Measurements from ENCODE around the gene ZBTB39. TPM values are rescaled to one million over a fixed set of nuclear protein-coding genes. Genes with fewer than 3 reads are reported as not detected.

The ZBTB39 gene
- total and polyA plus RNA-seq, 2 of the 13 experiments (the other 11 are each of a cell fraction or from before 2014, with no cell fraction given) = 6.5 to 6.9 TPM

DNA sequence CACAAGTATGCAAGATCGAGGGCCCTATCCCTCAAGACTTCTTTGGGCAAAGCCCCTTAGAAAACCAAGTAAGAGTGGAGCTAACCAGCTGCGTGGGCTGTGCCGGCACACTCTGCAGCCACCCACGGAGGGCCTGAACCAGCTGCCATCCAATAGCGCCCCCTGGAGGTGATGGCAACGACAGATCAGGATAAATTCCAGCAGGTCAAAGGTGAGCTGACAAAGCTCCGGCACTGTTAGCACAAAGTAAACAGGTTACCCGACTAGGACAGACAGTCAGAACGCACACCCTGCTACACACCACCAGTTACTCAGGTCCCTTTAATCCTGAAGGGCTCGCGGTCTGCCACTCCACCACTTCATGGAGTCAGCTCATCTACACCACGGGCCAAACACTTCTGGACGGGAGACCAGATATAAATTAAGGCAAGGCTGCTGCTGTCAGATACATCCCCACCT is 4.9 kb downstream of the ZBTB39 start (continued):
- TF ChIP-seq ETV5 (CRISPR knock-in tag; IDR thresholded peaks at IDR 0.05; ENCODE audit: borderline replicate concordance) (peak; percentile 57; the same call in 1 of the 2 replicates), SPEN (CRISPR knock-in tag; IDR thresholded peaks at IDR 0.05; ENCODE audit: low read depth) (peak; percentile 76; the same call in 1 of the 2 replicates), TOE1 (CRISPR knock-in tag; IDR thresholded peaks at IDR 0.05) (0 out of 2 replicates have a peak, but pooled peaks have one; percentile 36), ZNF547 (CRISPR knock-in tag; IDR thresholded peaks at IDR 0.05) (peak; percentile 45; the same call in 1 of the 2 replicates), MBNL3 (CRISPR knock-in tag; conservative IDR thresholded peaks at IDR 0.05) (no peak), ISL2 (CRISPR knock-in tag; IDR thresholded peaks at IDR 0.05) (0 out of 2 replicates have a peak, but pooled peaks have one; percentile 36), ZNF781 (CRISPR knock-in tag; IDR thresholded peaks at IDR 0.05; ENCODE audit: borderline replicate concordance, not compliant biosample characterization) (no peak), BORCS8-MEF2B (CRISPR knock-in tag; IDR thresholded peaks at IDR 0.05) (no peak), AGO2 (optimal IDR thresholded peaks at IDR 0.05; ENCODE audit: low read depth, low read length) (no peak), FOXK1 (CRISPR knock-in tag; IDR thresholded peaks at IDR 0.05; ENCODE audit: borderline replicate concordance, low read depth) (no peak), ZMYM4 (CRISPR knock-in tag; IDR thresholded peaks at IDR 0.05) (peak; percentile 79), ZBTB38 (CRISPR knock-in tag; IDR thresholded peaks at IDR 0.05) (peak; percentile 32; the same call in 1 of the 2 replicates), ZIK1 (CRISPR knock-in tag; IDR thresholded peaks at IDR 0.05; ENCODE audit: borderline replicate concordance, low read depth) (no peak), KMT2B (CRISPR knock-in tag; IDR thresholded peaks at IDR 0.05) (peak; percentile 58; the same call in 1 of the 2 replicates), SIN3A (IDR thresholded peaks at IDR 0.05; ENCODE audit: borderline replicate concordance, low read depth, low read length) (0 out of 2 replicates have a peak, but pooled peaks have one; percentile 34), ZNF329 (CRISPR knock-in tag; IDR thresholded peaks at IDR 0.05; ENCODE audit: low read depth) (no peak), ZNF205 (CRISPR knock-in tag; IDR thresholded peaks at IDR 0.05) (0 out of 2 replicates have a peak, but pooled peaks have one; percentile 34), RXRA (CRISPR knock-in tag; IDR thresholded peaks at IDR 0.05) (peak; percentile 77; the same call in 1 of the 2 replicates), ZNF292 (CRISPR knock-in tag; IDR thresholded peaks at IDR 0.05; ENCODE audit: borderline replicate concordance, low read depth) (peak; percentile 91; the same call in 1 of the 2 replicates), YEATS4 (CRISPR knock-in tag; IDR thresholded peaks at IDR 0.05; ENCODE audit: borderline replicate concordance) (peak; percentile 58; the same call in 1 of the 2 replicates), KDM1A (CRISPR knock-in tag; IDR thresholded peaks at IDR 0.05) (peak; percentile 94), JDP2 (CRISPR knock-in tag; IDR thresholded peaks at IDR 0.05; ENCODE audit: borderline replicate concordance) (no peak), GABPA (IDR thresholded peaks at IDR 0.05; ENCODE audit: low read depth, low read length) (no peak), GABPA (CRISPR knock-in tag; IDR thresholded peaks at IDR 0.05; ENCODE audit: low read depth) (0 out of 2 replicates have a peak, but pooled peaks have one; percentile 11), ZNF724P (CRISPR knock-in tag; IDR thresholded peaks at IDR 0.05; ENCODE audit: borderline replicate concordance) (no peak)
- TF ChIP-seq, protein P1, sequence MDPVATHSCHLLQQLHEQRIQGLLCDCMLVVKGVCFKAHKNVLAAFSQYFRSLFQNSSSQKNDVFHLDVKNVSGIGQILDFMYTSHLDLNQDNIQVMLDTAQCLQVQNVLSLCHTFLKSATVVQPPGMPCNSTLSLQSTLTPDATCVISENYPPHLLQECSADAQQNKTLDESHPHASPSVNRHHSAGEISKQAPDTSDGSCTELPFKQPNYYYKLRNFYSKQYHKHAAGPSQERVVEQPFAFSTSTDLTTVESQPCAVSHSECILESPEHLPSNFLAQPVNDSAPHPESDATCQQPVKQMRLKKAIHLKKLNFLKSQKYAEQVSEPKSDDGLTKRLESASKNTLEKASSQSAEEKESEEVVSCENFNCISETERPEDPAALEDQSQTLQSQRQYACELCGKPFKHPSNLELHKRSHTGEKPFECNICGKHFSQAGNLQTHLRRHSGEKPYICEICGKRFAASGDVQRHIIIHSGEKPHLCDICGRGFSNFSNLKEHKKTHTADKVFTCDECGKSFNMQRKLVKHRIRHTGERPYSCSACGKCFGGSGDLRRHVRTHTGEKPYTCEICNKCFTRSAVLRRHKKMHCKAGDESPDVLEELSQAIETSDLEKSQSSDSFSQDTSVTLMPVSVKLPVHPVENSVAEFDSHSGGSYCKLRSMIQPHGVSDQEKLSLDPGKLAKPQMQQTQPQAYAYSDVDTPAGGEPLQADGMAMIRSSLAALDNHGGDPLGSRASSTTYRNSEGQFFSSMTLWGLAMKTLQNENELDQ (CRISPR knock-in tag; IDR thresholded peaks at IDR 0.05; ENCODE audit: borderline replicate concordance) = no peak
- TF ChIP-seq, protein P2, sequence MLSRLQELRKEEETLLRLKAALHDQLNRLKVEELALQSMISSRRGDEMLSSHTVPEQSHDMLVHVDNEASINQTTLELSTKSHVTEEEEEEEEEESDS (CRISPR knock-in tag; IDR thresholded peaks at IDR 0.05; ENCODE audit: borderline replicate concordance) = no peak
- TF ChIP-seq, protein P3, sequence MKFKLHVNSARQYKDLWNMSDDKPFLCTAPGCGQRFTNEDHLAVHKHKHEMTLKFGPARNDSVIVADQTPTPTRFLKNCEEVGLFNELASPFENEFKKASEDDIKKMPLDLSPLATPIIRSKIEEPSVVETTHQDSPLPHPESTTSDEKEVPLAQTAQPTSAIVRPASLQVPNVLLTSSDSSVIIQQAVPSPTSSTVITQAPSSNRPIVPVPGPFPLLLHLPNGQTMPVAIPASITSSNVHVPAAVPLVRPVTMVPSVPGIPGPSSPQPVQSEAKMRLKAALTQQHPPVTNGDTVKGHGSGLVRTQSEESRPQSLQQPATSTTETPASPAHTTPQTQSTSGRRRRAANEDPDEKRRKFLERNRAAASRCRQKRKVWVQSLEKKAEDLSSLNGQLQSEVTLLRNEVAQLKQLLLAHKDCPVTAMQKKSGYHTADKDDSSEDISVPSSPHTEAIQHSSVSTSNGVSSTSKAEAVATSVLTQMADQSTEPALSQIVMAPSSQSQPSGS (CRISPR knock-in tag; IDR thresholded peaks at IDR 0.05) = peak; percentile 68; the same call in 1 of the 2 replicates
